Small intestine (tissue), 16 donors: ENCODE measurements around the gene NOSTRIN. TPM values are rescaled to one million over a fixed set of nuclear protein-coding genes. Genes with fewer than 3 reads are reported as not detected.

Experiments
- DNase-seq, 2 donors: peaks; one replicate each; pipeline versions ENCODE4 v3.0.0 to v3.0.0-alpha.2; 2013
- FAIRE-seq: peaks from 2 replicates; lab custom pipeline; 2012; peaks lifted over from hg19 to GRCh38; lab: Jason Lieb, UNC
- H3K27ac ChIP-seq, 3 donors: one replicate each; pipeline ENCODE4 v1.5.1; 2013; ENCODE audit warnings: low read length in 2 of 3, mild to moderate bottlenecking in 2 of 3, control low read depth in 1 of 3, inconsistent platforms in 1 of 3, low read depth in 1 of 3, moderate library complexity in 1 of 3
- H3K27me3 ChIP-seq, 3 donors: one replicate each; pipeline ENCODE4 v1.6.1; 2013; ENCODE audit warnings: low read length in 3 of 3, inconsistent platforms in 1 of 3; ENCODE audit not compliant: control insufficient read depth in 3 of 3, insufficient read depth in 3 of 3
- H3K36me3 ChIP-seq, 3 donors: one replicate each; pipeline ENCODE4 v1.6.1; 2013; ENCODE audit warnings: low read length in 3 of 3, inconsistent platforms in 1 of 3, low read depth in 1 of 3, mild to moderate bottlenecking in 1 of 3, moderate library complexity in 1 of 3; ENCODE audit not compliant: control insufficient read depth in 3 of 3, insufficient read depth in 2 of 3
- H3K4me1 ChIP-seq, 3 donors: one replicate each; pipeline ENCODE4 v1.6.1; 2013; ENCODE audit warnings: low read length in 2 of 3, inconsistent platforms in 1 of 3, low read depth in 1 of 3, mild to moderate bottlenecking in 1 of 3, moderate library complexity in 1 of 3; ENCODE audit not compliant: control insufficient read depth in 3 of 3, insufficient read depth in 2 of 3
- H3K4me3 ChIP-seq, 3 donors: one replicate each; pipeline ENCODE4 v1.5.1; 2013; ENCODE audit warnings: low read length in 3 of 3, control low read depth in 1 of 3, inconsistent platforms in 1 of 3, low read depth in 1 of 3, mild to moderate bottlenecking in 1 of 3, moderate library complexity in 1 of 3
- H3K9me3 ChIP-seq, 2 donors: one replicate each; pipeline ENCODE4 v1.6.1; 2013; ENCODE audit warnings: low read depth in 1 of 2, low read length in 1 of 2; ENCODE audit not compliant: control insufficient read depth in 2 of 2, insufficient read depth in 1 of 2
- WGBS, 3 donors: extraction: QIAGEN DNeasy Blood & Tissue Kit; methylation state at CpG; one replicate each; pipeline ENCODE4 v1.1.7; 2013; 5-methylcytosine and 5-hydroxymethylcytosine counted together
- long read RNA-seq, 10 donors: transcript quantifications; one replicate each; lab custom pipeline, GENCODE V29; 2026
- polyA plus RNA-seq, 4 donors: library from polyadenylated mRNA; stranded (reverse) in 3 of 4; unstranded in 1 of 4; fragments of 200-250 nt in 3 of 4; fragments of 120-200 nt in 1 of 4; gene quantifications; one replicate each; pipeline versions ENCODE4 v1.2.1 to v1.2.3, GENCODE V29; 2013
- donor health status: healthy with polysubstance abuse.
- donor health status: control.
- donor health status: control.
- donor health status: Bipolar disorder and iron deficiency.
- donor health status: healthy.

Gene NOSTRIN
- polyA plus RNA-seq, result 10 to 100 TPM; 14.0 to 43.8 (median 36.9) TPM
- long read RNA-seq, donor 1, result 0 reads
- long read RNA-seq, donor 2, partial matches to known transcripts, result 0 of 1 reads
- long read RNA-seq, donor 2, other reads (novel, unspliced or antisense), result 0 of 1 reads
- long read RNA-seq, donor 3, partial matches to known transcripts, result 0 of 5 reads
- long read RNA-seq, donor 3, other reads (novel, unspliced or antisense), result 0 of 5 reads
- long read RNA-seq, donor 4, result 0 reads
- long read RNA-seq, donor 5, partial matches to known transcripts, result 0 of 1 reads
- long read RNA-seq, donor 5, other reads (novel, unspliced or antisense), result 0 of 1 reads
- long read RNA-seq, donor 6, partial matches to known transcripts, result 0 of 4 reads
- long read RNA-seq, donor 6, other reads (novel, unspliced or antisense), result 0 of 4 reads
- long read RNA-seq, donor 7, result 0 reads
- long read RNA-seq, donor 8, result 0 reads
- long read RNA-seq, donor 9, partial matches to known transcripts, result 0 of 1 reads
- long read RNA-seq, donor 9, other reads (novel, unspliced or antisense), result 0 of 1 reads
- long read RNA-seq, donor 10, partial matches to known transcripts, result 0 of 2 reads
- long read RNA-seq, donor 10, other reads (novel, unspliced or antisense), result 0 of 2 reads

GRCh38 chr2:168801961-168802858 is at the start of gene NOSTRIN:
Gene NOSTRIN, plus strand, starts transcription at chr2:168802637. Its CDS starts 10 bp downstream, at chr2:168802647.
- 10 to 32% (median 18%) methylated on average over 10 of the region's 10 CpGs for WGBS, 3 donors
- Histone ChIP-seq H3K27ac (peak within 1 kb of the TSS; percentile 87 to 89 (median 87)), H3K4me1 (peaks cover 13 to 59% (median 14%) of the 10 kb centered on the region in 3 donors), H3K9me3 (no peaks in the 10 kb centered on the region), H3K36me3 (peaks cover 0 to 5% (median 0%) of the 10 kb centered on the region in 3 donors), H3K27me3 (no peaks in the 10 kb centered on the region), H3K4me3 (peak within 1 kb of the TSS in 2 of 3 donors; percentile 42 to 47)
- FAIRE-seq (no peak), DNase-seq (peak; percentile 96 to 100)

- WGBS, 3 donors, result 59 to 83% (median 70%) methylated on average over 8 of the region's 8 CpGs
- peaks cover 0 to 6% (median 3%) of the 10 kb centered on the region in 3 donors for H3K36me3 ChIP-seq
- H3K4me3 ChIP-seq, result no peak overlapping the region
- DNase-seq (peak; percentile 67 to 74), FAIRE-seq (no peak)
- peak overlapping the region in 1 of 3 donors; percentile 68 for H3K27ac ChIP-seq
- H3K9me3 ChIP-seq, result no peaks in the 10 kb centered on the region
- H3K27me3 ChIP-seq, result no peaks in the 10 kb centered on the region
- peaks cover 2 to 50% (median 3%) of the 10 kb centered on the region in 3 donors for H3K4me1 ChIP-seq
Observed at GRCh38 chr2:168753765-168754329, 48.6 kb upstream of the NOSTRIN start.

GRCh38 chr2:168757223-168757622 is 45.2 kb upstream of the NOSTRIN start:
- 61 to 72% (median 62%) methylated on average over 3 of the region's 3 CpGs for WGBS, 3 donors
- Histone ChIP-seq H3K27me3 (no peaks in the 10 kb centered on the region), H3K4me3 (no peak overlapping the region), H3K4me1 (peaks cover 0 to 27% (median 2%) of the 10 kb centered on the region in 3 donors), H3K9me3 (no peaks in the 10 kb centered on the region), H3K36me3 (peaks cover 0 to 11% (median 3%) of the 10 kb centered on the region in 3 donors), H3K27ac (no peak overlapping the region)
- no peak for FAIRE-seq
- DNase-seq, result no peak

GRCh38 chr2:168758970-168759820 is 43.2 kb upstream of the NOSTRIN start:
- Histone ChIP-seq H3K36me3 (peaks cover 0 to 11% (median 3%) of the 10 kb centered on the region in 3 donors), H3K4me3 (no peak overlapping the region), H3K27ac (no peak overlapping the region), H3K9me3 (no peaks in the 10 kb centered on the region), H3K27me3 (no peaks in the 10 kb centered on the region), H3K4me1 (peaks cover 0 to 14% (median 0%) of the 10 kb centered on the region in 3 donors)
- 6 to 19% (median 10%) methylated on average over 3 of the region's 3 CpGs for WGBS, 3 donors
- no peak for FAIRE-seq
- peak; percentile 59 to 71 for DNase-seq

- WGBS, 3 donors, result 26 to 43% (median 36%) methylated on average over 1 of the region's 1 CpG
- H3K4me1 ChIP-seq, result peaks cover 0 to 15% (median 4%) of the 10 kb centered on the region in 3 donors
- H3K27me3 ChIP-seq, result no peaks in the 10 kb centered on the region
- FAIRE-seq (no peak), DNase-seq (peak in 1 of 2 donors; percentile 81)
- H3K36me3 ChIP-seq, result peaks cover 0 to 11% (median 9%) of the 10 kb centered on the region in 3 donors
- H3K9me3 ChIP-seq, result peaks cover 0 to 6% of the 10 kb centered on the region in 2 donors
- H3K27ac ChIP-seq, result peak overlapping the region in 1 of 3 donors; percentile 55
- no peak overlapping the region for H3K4me3 ChIP-seq
Observed at GRCh38 chr2:168765401-168765800, 37.0 kb upstream of the NOSTRIN start.

GRCh38 chr2:168766600-168766999 is 35.8 kb upstream of the NOSTRIN start:
- WGBS, 3 donors, result 39 to 79% (median 76%) methylated on average over 2 of the region's 2 CpGs
- H3K27ac ChIP-seq, result peak overlapping the region in 1 of 3 donors; percentile 55
- FAIRE-seq, result no peak
- no peak overlapping the region for H3K4me3 ChIP-seq
- no peaks in the 10 kb centered on the region for H3K27me3 ChIP-seq
- peaks cover 0 to 15% (median 4%) of the 10 kb centered on the region in 3 donors for H3K4me1 ChIP-seq
- peaks cover 0 to 11% (median 9%) of the 10 kb centered on the region in 3 donors for H3K36me3 ChIP-seq
- H3K9me3 ChIP-seq, result peaks cover 0 to 6% of the 10 kb centered on the region in 2 donors
- no peak for DNase-seq

GRCh38 chr2:168767258-168767657 is 35.2 kb upstream of the NOSTRIN start:
- Histone ChIP-seq H3K4me1 (peaks cover 0 to 15% (median 4%) of the 10 kb centered on the region in 3 donors), H3K27ac (peak overlapping the region in 1 of 3 donors; percentile 8), H3K4me3 (no peak overlapping the region), H3K36me3 (peaks cover 0 to 11% (median 9%) of the 10 kb centered on the region in 3 donors), H3K27me3 (no peaks in the 10 kb centered on the region), H3K9me3 (peaks cover 0 to 6% of the 10 kb centered on the region in 2 donors)
- FAIRE-seq (no peak), DNase-seq (no peak)
- WGBS, 3 donors, result 3 to 39% (median 39%) methylated on average over 1 of the region's 1 CpG
